ENCODE data around the gene FSIP2. TPM values are rescaled to one million over a fixed set of nuclear protein-coding genes. Genes with fewer than 3 reads are reported as not detected.

Gene FSIP2
- total RNA-seq, 2 experiments from 2014 or later, result 0.14 TPM; not detected in 1

DNA sequence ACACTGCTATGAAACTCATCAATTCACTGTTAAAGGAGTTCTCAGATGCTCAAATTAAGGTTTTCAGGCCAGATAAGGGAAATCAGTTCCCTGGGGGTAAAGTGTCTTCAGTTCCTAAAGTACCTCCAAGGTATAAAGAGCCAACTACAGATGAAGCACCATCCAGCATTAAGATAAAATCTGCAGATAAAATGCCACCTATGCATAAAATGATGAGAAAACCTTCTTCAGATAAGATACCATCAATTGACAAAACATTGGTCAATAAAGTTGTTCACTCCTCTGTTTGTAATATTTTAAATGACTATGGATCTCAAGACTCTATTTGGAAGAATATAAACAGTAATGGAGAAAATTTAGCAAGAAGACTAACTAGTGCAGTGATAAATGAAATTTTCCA lies 68.2 kb downstream of the FSIP2 start:
- H3K36me3 Mint-ChIP-seq (ENCODE audit: low read depth), result no peaks in the 10 kb centered on the region
- ATAC-seq, result no peak
- CTCF ChIA-PET, result no interaction called here

DNA sequence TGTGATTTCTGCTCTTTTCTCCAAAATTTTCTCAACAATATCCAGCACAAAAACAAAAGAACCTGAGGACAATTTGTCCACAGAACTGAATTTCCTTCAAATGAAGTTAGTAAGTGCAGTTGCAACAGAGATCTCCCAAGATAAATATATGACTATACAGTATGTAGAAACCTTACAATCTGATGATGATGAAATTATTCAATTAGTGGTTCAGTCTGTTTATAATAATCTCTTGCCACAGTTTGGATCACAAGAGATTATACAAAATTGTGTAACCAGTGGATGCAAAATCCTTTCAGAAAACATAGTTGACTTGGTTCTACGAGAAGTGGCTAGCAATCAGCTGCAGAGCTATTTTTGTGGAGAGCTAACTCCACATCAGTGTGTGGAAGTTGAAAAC lies 68.7 kb downstream of the FSIP2 start:
- CTCF ChIA-PET, result no interaction called here

More for the DNA sequence above, 68.2 kb downstream of the FSIP2 start:
- POLR2A ChIA-PET, result no interaction called here
- Mint-ChIP-seq H3K27ac (no peak overlapping the region), H3K9me3 (no peaks in the 10 kb centered on the region), H3K27me3 (no peaks in the 10 kb centered on the region), H3K4me1 (ENCODE audit: low read depth) (no peaks in the 10 kb centered on the region), H3K4me3 (no peak overlapping the region)
- TF ChIP-seq, protein P1, sequence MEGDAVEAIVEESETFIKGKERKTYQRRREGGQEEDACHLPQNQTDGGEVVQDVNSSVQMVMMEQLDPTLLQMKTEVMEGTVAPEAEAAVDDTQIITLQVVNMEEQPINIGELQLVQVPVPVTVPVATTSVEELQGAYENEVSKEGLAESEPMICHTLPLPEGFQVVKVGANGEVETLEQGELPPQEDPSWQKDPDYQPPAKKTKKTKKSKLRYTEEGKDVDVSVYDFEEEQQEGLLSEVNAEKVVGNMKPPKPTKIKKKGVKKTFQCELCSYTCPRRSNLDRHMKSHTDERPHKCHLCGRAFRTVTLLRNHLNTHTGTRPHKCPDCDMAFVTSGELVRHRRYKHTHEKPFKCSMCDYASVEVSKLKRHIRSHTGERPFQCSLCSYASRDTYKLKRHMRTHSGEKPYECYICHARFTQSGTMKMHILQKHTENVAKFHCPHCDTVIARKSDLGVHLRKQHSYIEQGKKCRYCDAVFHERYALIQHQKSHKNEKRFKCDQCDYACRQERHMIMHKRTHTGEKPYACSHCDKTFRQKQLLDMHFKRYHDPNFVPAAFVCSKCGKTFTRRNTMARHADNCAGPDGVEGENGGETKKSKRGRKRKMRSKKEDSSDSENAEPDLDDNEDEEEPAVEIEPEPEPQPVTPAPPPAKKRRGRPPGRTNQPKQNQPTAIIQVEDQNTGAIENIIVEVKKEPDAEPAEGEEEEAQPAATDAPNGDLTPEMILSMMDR (IDR thresholded peaks at IDR 0.05), result no peak
- intact Hi-C loops (cut with micrococcal nuclease), result no loop called here
- DNase-seq, result no peak

DNA sequence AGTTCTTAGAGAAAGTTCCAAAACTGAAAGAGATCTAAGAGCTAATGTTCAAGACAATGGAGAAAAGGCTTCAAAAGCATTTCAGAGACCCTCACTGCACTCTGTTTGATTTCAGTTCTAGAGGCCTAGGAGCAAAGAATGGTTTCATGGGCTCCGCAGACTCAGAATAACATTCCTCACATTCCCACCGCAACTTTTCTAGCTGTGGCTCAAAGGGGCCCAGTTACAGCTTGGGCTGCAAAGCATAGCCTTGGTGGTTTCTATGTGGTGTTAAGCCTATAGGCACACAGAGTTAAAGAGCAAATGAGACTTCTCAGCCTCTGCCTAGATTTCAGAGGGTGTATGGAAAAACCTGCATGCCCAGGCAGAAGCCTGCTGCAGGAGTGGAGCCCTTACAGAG lies 73.0 kb downstream of the FSIP2 start:
- no peaks in the 10 kb centered on the region for H3K4me1 Mint-ChIP-seq (ENCODE audit: low read depth)
- no peak overlapping the region for H3K4me3 Mint-ChIP-seq
- no peaks in the 10 kb centered on the region for H3K27me3 Mint-ChIP-seq
- ATAC-seq (no peak), DNase-seq (no peak)
- no peak overlapping the region for H3K27ac Mint-ChIP-seq
- CTCF ChIA-PET, result no interaction called here
- TF ChIP-seq, protein P1 (IDR thresholded peaks at IDR 0.05), result no peak
- peaks cover under 1% of the 10 kb centered on the region for H3K9me3 Mint-ChIP-seq
- POLR2A ChIA-PET, result no interaction called here
- H3K36me3 Mint-ChIP-seq (ENCODE audit: low read depth), result no peaks in the 10 kb centered on the region
- intact Hi-C loops (cut with micrococcal nuclease), result no loop called here

More for the DNA sequence above, 68.7 kb downstream of the FSIP2 start:
- H3K27me3 Mint-ChIP-seq, result no peaks in the 10 kb centered on the region
- no peaks in the 10 kb centered on the region for H3K36me3 Mint-ChIP-seq (ENCODE audit: low read depth)
- POLR2A ChIA-PET, result no interaction called here
- H3K27ac Mint-ChIP-seq, result no peak overlapping the region
- DNase-seq (no peak), ATAC-seq (no peak)
- TF ChIP-seq, protein P1 (IDR thresholded peaks at IDR 0.05), result no peak
- H3K9me3 Mint-ChIP-seq, result no peaks in the 10 kb centered on the region
- intact Hi-C loops (cut with micrococcal nuclease), result no loop called here
- H3K4me3 Mint-ChIP-seq, result no peak overlapping the region
- no peaks in the 10 kb centered on the region for H3K4me1 Mint-ChIP-seq (ENCODE audit: low read depth)

DNA sequence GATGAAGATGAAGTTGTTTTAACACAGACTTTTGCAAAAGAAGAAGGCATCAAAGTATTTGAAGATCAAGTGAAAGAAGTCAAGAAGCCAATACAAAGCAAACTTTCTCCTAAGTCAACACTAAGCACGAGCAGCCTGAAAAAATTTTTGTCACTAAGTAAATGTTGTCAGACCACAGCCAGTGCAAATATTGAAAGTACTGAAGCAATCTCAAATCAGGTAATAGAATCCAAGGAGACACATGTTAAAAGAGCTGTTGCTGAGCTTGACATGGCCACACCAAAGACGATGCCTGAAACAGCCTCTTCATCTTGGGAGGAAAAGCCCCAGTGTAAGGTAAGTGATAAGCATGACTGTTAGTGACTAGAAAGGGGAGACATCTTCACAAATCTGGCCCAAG lies 75.1 kb downstream of the FSIP2 start:
- CTCF ChIA-PET, result interaction anchor here (1.1 to 1.5 kb wide), 2 partner anchors 18 to 24 kb away, joined by 3 read pairs; no protein-coding TSS in a partner anchor
- no peak for DNase-seq

DNA sequence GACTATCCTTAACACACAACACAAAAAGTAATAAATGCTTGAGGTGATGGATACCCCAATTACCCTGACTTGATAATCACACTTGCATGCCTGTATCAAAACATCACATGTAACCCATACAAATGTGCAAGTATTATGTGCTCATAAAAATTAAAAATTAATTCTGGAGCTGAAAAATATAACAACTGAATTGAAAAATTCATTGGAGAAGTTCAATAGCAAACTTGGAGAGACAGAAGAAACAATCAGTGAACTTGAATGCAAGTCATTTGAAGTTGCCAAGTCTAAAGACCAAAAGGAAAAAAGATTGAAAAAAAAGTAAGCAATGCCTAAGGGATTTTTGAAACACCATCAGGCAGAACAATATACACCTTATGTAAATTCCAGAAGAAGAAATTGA lies 79.4 kb downstream of the FSIP2 start:
- POLR2A ChIA-PET, result no interaction called here
- intact Hi-C loops (cut with micrococcal nuclease), result no loop called here

More for the DNA sequence above, 75.1 kb downstream of the FSIP2 start:
- Mint-ChIP-seq H3K4me3 (no peak overlapping the region), H3K36me3 (ENCODE audit: low read depth) (no peaks in the 10 kb centered on the region), H3K4me1 (ENCODE audit: low read depth) (no peaks in the 10 kb centered on the region), H3K27me3 (no peaks in the 10 kb centered on the region), H3K9me3 (peaks cover 15% of the 10 kb centered on the region), H3K27ac (no peak overlapping the region)
- TF ChIP-seq, protein P1 (IDR thresholded peaks at IDR 0.05), result no peak
- no peak for ATAC-seq
- intact Hi-C loops (cut with micrococcal nuclease), result no loop called here
- POLR2A ChIA-PET, result no interaction called here

More for the DNA sequence above, 79.4 kb downstream of the FSIP2 start:
- Mint-ChIP-seq H3K9me3 (peaks cover 20% of the 10 kb centered on the region), H3K27ac (no peak overlapping the region), H3K27me3 (no peaks in the 10 kb centered on the region), H3K4me3 (no peak overlapping the region), H3K36me3 (ENCODE audit: low read depth) (peaks cover 3% of the 10 kb centered on the region), H3K4me1 (ENCODE audit: low read depth) (no peaks in the 10 kb centered on the region)
- no peak for DNase-seq
- CTCF ChIA-PET, result no interaction called here
- no peak for ATAC-seq
- TF ChIP-seq, protein P1 (IDR thresholded peaks at IDR 0.05), result no peak
